ENCODE results near the gene ARTN.

ARTN gene

DNA sequence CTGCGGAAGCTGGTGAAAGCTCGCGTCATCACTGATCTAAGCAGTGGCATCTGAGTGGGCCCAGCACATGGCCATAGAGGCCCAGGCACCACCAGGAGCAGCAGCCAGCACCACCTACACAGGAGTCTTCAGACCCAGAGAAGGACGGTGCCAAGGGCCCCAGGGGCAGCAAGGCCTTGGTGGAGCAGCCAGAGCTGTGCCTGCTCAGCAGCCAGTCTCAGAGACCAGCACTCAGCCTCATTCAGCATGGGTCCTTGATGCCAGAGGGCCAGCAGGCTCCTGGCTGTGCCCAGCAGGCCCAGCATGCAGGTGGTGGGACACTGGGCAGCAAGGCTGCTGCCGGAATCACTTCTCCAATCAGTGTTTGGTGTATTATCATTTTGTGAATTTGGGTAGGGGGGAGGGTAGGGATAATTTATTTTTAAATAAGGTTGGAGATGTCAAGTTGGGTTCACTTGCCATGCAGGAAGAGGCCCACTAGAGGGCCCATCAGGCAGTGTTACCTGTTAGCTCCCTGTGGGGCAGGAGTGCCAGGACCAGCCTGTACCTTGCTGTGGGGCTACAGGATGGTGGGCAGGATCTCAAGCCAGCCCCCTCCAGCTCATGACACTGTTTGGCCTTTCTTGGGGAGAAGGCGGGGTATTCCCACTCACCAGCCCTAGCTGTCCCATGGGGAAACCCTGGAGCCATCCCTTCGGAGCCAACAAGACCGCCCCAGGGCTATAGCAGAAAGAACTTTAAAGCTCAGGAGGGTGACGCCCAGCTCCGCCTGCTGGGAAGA lies 3.2 kb upstream of the ARTN start:
- DNase-seq: peak; percentile 37 to 41

DNA sequence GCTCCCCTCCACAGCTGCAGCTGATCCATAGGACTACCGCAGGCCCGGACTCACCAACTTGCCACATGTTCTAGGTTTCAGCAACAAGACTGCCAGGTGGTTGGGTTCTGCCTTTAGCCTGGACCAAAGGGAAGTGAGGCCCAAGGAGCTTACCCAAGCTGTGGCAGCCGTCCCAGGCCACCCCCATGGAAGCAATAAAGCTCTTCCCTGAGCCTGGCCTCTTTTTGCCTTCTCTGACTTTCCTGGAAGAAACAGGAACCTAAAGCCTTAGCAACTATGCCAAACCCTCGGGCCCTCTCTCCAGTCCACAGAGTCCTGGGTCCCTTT lies 2.7 kb upstream of the ARTN start:
- no peak for DNase-seq

- DNase-seq: no peak
Measured at GRCh38 chr1:43931711-43932660, 1.6 kb upstream of the ARTN start.

DNA sequence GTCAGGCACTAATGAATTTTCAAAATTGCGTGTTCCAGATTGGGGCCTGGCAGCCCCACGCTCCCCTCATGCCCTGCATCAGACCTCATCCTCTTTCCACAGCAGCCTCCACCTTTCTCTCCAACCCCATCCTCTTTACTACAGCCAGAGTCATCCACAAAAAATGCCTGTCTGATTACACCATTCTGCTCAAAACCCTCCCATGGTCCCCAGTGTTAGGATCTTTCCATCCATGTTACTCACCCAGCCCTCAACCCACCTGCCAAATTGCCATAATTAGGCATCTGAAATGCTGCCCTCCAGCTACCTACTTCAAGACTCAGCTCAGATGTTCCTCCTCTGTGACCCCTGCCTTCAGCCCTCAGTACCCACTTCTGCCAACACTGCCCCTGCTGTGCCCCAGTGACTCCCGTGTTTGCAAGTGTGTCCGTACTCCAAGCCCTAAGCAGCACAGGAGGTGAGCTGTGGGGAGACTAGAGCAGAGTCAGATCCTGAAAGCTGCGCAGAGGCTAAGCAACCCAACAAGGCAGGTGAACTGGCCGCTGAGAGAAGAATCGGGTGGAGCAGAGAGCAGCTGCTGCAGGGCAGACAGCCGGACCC lies 715 bp upstream of the ARTN start:
- DNase-seq: peak; percentile 33 to 43

GRCh38 chr1:43934101-43934985 lies 742 bp downstream of the ARTN start:
- DNase-seq: peak; percentile 77 to 80

DNA sequence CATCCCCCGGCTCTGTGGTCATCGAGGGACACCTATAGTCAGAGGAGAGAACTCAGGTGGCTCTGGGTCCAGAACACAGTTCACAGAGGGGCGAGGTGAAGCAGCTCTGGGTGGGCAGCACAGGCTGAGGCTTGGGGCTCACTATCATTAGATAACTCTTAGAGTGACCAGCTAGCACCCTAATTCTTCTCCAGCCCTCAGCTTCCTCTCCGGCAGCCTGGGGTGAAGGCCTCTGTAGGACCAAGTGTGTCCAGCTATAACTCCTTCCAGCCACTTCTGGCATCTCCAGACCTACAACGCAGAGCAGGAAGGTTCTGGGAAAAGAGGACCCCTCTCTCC lies 1.4 kb downstream of the ARTN start:
- DNase-seq: no peak

- no peak for DNase-seq
Measured at GRCh38 chr1:43935711-43936427, 2.3 kb downstream of the ARTN start.

GRCh38 chr1:43936431-43937151 lies 3.0 kb downstream of the ARTN start:
- DNase-seq: no peak

- DNase-seq: no peak
Measured at GRCh38 chr1:43937179-43937865, 3.7 kb downstream of the ARTN start.

DNA sequence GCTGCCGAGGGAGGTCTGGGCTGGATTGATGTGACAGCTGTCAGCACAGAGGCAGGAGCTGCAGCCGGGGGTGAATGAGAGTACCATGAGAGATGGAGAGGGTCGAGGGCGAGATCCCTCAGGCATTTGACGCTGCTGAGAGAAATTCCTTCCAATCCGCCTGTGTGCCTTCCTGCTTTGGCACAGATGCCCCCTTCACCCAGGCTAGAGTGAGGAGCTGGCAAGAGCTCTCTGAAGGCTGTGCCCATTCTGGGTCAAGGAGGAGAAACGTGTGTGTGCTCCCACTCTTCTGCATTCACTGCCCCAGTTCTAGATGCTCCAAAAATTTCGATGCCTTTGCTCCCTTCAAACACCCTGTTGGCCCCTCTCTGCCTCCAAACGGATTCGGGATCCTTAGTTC lies 4.8 kb downstream of the ARTN start:
- DNase-seq: no peak

GRCh38 chr1:43938892-43939587 lies 5.4 kb downstream of the ARTN start:
- DNase-seq: no peak

GRCh38 chr1:43942411-43942810 lies 8.8 kb downstream of the ARTN start:
- no peak for DNase-seq

GRCh38 chr1:43944860-43945259 lies 11.3 kb downstream of the ARTN start:
- DNase-seq: no peak

DNA sequence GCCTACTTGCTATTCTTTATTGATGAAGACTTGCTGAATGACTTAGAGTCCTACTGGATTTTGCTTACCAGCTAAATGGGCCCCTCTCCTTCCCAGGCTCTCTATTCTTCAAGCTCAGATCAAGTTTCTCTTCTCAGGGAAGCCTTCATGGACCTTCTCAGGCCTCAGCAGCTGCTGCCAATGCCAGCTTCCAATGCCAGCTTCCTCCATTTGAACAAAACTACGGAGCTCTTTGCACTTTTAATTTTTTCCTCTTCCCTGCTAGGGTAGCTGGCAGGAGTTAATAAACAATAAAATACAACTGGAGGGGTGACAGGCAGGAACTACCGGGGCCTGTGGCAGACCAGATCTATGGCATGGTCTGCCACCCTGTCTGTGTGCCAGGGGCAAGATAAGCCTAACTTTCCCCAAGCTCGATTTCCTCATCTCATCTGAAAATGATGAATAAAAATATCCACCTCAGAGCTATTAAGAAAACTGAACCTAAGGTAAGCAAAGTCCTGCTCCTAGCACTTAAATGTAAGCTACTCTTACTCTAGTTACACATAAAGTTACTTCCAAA lies 12.2 kb downstream of the ARTN start:
- DNase-seq: no peak

GRCh38 chr1:43946236-43947060 lies 12.8 kb downstream of the ARTN start, which contains the start of gene IPO13:
TSS of gene IPO13 (plus strand) at chr1:43946950. CDS start at chr1:43947601, 651 bp downstream.
- DNase-seq: peak; percentile 96 to 98

DNA sequence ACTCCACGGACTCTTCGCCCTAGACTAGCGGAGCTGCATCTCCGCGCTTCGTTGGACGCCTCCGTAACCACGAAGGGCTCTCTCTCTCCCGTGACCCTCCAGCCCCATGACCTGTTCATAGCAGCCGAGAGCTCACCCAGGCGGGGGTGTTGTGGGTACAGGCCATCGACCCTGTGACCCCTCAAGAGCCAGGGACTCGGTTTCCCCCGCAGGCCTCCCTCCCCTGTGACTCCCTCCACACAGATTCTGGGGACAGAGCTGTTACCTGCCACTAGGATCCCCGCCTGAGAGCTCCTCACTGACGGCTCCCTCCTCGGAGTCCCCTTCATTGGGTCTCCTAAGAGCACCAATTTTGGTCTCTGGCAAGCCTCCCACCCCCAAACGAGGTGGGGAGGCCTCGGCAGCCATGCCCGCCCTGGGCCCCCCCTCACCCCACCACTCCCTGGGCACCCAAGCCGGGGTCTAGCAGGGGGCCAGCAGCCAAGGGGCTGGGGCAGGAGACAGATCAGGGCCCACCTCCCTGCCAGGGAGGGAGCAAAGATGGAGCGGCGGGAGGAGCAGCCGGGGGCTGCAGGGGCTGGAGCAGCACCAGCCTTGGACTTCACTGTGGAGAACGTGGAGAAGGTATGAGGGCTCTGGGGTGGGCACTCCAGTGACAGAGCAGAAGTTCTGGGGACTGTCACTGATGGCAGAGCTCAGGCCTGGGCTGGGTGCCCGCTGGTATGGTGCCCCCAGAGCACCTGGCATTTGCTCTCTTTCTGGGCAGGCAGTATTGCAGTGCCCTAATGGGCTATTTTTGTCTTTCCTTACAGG lies 13.7 kb downstream of the ARTN start:
- no peak for DNase-seq

DNA sequence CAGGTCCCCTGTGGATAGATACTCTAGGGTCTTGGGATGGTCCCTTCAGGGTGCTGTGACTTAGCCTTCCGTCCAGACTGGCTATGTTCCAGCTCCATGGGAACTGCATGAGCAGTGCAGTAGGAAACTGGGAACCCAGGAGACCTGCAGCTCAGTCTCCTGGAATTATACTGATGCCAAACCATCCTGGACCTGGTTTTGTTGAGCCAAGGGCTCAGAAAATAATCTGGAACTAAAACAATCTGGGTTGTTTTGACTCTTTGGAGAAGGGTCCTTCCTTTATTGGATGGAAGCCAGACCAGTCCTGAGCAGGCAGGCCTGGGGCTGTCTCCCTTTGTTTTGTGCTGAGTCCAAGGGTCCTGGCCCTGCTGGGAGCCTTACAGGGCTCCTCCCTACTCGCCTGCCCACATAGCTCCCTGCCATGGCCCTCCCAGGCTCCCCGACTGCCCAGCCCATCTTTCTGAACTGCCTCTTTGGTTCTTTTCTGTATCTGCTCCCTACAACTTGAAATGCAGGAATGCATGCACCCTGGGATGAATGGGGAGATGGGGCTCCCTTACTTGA lies 14.4 kb downstream of the ARTN start:
- DNase-seq: no peak
